ENCODE data around the gene DFFB.
"Not testable (repeated sequence)": the region's sequence is repeated elsewhere in the genome, so short reads cannot be mapped to it uniquely, and the experiment has no call there.

The DFFB gene, protein sequence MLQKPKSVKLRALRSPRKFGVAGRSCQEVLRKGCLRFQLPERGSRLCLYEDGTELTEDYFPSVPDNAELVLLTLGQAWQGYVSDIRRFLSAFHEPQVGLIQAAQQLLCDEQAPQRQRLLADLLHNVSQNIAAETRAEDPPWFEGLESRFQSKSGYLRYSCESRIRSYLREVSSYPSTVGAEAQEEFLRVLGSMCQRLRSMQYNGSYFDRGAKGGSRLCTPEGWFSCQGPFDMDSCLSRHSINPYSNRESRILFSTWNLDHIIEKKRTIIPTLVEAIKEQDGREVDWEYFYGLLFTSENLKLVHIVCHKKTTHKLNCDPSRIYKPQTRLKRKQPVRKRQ

DNA sequence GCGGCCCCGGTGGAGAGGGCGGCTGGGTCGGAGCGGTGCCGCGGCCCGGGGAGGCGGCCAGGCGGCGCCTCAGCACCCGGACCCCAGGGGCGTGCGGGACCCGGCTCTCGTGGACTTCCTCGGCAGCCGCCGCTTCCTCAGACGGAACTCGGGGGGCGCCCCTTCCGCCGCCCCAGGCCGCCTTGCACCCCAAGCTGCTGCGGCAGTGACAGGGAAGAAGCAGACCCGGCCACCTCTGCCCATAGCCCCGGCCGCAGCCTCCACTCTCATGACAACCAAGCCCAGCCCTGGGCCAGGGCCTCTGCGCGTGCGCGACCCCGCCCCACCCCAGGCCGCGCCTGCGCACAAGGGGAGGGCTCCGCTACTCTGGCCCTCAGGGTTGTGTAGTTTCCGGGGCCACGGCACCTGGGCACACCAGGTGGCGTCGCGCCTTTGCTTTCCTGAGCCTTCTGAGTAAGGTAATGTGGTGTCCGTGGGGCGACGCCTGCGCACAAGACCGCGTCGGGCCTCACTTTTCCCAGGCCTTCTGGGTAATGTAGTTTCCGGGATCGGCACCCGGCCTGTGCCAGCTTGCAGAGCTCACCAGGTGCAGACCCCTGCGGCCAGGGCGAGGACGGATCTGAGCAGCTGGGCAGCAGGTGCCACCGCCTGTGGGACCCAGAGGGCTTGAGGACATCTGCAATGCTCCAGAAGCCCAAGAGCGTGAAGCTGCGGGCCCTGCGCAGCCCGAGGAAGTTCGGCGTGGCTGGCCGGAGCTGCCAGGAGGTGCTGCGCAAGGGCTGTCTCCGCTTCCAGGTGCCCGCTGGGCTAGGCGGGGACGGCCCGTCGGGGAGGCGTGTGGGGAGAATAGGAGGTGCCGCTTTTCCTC lies at the start of gene DFFB, which contains the start of gene CEP104:
DFFB (plus strand) TSS at position 554 of the 868 bp plus-strand sequence; CDS start at position 682, 128 bp downstream.
CEP104 (minus strand) TSS at position 289 of the 868 bp plus-strand sequence. CDS start 4,804 bp downstream, outside the sequence.
- peak; percentile 96 for DNase-seq

DNA sequence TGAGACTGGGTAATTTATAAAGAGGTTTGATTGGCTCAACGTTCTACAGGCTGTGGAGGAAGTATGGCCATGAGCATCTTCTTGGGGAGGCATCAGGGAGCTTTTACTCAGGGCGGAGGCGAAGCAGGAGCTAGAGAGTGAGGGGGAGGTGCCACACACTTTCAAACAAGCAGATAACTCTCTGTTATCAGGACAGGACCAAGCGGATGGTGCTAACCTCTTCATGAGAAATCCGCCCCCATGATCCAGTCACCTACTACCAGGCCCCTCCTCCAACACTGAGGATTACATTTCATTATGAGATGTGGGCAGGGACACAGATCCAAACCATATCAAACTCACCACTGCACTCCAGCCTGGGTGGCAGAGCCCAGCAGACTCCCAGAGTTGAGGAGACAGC lies 49.5 kb upstream of the DFFB start:
- no peak for DNase-seq

DNA sequence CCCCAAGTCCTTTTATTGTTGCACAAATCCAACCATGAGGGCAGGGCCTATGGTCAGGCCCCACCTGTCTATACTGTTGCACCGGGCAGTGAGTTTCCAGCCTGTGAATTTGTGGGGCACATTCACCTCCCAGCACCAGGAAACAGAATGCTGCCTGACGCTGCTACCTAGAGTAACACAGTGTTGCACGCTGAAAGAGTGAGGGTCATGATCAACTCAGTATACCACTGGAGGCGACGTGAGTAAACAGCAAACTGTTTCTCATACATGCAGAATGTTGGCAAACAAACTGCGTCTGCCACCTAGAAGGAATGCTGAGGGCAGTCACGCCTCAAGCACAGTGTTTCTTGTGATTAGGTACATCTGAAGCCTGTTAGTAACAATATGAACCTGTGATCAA lies 47.6 kb upstream of the DFFB start:
- DNase-seq = no peak

DNA sequence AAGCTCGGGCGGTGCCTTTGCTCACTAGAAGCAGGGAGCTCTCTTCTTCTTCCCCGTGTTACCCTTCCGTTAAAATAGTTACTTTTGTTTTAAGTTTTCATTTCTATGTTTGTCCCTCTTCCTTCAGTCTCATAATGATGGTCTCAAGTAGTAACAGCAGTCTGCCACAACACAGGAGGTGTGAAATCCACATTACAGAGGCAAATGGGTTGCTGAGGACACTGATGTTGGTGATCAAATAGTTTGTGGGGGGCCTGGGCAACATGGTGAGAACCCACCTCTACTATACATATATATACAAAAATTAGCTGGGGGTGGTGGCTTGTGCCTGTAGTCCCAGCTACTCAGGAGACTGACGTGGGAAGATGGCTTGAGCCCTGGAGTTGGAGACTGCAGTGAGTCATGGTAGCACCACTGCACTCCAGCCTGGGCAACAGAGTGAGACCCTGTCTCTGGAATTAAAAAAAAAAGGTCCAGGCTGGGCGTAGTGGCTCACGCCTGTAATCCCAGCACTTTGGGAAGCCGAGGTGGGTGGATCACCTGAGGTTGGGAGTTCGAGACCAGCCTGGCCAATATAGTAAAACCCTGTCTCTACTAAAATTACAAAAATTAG lies 47.0 kb upstream of the DFFB start:
- DNase-seq = not testable (repeated sequence)

DNA sequence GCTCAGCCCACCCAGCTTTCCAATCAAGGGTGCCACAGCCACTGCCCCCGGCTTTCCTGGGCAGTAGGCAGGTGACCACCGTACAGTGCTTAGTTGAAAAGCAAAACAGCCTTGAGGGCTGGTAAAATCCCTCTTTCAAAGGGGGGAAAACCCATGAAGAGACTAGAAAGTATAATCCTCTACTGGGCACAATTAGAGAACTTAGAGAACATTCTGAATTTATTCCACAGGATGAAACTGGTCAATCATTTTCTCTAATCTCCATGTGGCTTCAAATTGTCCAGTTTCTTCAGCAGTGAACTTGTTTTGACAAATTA lies 45.7 kb upstream of the DFFB start:
- no peak for DNase-seq

DNA sequence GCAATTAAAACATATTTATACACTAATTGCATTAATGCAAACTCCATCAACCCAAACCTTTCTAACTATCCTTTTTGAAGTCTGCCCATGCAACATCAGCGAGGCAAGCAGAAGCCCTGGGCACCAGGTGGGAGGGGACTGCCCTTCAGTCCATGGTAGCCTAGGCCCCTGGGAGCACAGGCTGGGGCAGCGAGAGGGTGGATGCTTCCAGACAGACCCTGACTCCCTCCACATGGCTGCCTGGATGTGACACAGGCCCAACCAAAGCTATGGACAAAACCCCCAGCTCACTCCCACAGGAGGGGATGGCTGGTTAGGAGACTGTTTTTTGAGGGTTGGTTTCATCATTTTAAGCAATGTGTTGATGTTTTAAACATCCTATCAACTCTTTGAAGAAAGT lies 43.2 kb upstream of the DFFB start:
- no peak for DNase-seq

DNA sequence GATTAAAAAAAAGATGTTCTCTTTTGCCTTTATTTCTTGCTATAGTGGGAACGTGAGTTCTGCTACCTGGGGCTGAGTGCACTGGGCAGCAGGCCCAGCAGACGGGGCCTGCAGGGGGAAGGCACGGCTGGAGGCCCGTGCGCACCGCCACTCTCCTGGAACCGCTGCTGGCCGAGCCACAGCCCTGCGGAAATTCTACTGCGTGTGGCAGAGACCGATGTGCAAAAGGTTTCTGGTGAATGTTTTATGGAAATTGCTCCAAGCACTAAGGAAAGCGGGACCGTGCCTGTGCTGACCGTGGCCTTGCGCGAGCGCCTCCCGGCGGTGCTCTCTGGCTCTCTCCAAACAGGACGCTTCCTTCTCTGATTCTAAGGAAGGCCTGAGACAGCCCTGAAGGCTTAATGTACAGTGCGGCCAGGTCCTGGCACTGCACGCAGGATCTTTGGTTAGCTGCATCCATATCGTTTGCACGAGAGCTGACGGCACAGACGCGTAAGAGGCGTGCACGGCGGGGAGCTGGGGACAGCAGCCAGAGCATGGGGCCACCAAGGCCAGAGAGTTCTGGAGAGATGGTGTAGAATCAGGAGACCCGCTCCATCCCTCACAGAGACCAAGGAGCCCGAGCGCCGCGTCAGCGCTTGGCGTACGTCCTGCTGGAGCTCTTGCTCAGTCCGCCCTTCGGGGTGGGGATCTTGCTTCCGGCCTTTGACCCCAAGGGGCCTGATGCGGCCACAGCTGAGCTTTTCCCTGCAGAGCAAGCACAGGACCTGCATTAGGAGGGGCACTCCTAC lies 42.3 kb upstream of the DFFB start:
- DNase-seq = no peak

DNA sequence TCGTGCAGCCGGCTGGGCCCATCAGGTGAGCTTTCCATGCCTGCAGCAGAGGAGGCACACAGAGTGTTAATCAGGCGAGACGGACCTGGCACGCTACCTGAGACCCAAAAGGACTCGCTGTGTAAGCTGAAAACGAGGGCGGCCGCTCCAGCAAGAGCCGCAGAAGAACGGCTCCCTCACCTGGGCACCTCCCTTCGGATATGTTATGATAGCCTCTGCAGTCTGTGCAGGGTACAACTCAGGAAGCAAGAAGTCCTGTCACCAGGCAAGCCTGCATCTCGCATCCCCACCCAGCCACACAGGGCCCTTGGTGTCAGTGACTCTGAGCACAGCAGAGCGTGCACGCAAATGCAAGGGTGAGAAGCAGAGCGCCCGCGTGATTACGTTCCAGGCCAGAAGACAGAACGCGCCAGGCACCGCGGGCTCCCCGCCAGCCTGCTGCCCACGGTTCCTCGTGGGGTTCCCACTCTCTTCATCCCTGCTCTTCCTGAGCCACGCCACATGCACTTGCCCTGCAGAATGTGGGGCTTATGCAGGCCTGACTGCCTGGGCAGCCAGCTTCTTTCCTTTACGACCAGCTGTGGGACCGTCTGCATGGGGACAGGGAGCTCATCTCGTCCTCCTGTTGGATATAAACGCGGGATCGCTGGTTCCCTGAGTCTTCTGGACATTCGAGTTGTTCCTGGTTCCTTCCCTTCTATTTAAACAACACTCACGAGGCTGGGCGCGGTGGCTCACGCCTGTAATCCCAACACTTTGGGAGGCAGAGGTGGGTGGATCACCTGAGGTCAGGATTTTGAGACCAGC lies 40.7 kb upstream of the DFFB start:
- no peak for DNase-seq

DNA sequence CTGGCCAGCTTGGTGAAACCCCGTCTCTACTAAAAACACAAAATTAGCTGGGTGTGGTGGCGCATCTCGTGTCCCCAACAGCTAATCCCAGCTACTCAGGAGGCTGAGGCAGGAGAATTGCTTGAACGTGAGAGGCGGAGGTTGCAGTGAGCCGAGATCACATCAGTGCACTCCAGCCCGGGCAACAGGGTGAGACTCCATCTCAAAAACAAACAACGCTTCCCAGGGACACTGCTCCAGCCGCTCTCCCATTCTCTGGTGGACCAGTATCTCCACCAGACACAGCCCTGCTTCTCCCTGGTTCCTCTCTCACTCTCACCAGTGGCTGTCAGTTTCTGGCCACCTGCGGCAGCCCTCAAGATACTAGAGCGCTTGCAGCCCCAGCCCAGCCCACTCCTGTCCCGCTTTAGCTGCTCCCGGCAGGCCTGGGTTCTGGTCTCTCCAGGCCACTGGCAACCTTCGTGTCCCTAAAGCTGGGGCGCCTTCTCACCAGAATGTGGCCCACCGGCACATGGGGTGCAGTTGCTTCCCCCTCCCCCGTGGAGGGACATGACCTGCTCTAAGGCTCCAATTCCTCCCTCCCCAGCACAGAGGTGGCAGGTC lies 40.0 kb upstream of the DFFB start:
- DNase-seq = no peak

DNA sequence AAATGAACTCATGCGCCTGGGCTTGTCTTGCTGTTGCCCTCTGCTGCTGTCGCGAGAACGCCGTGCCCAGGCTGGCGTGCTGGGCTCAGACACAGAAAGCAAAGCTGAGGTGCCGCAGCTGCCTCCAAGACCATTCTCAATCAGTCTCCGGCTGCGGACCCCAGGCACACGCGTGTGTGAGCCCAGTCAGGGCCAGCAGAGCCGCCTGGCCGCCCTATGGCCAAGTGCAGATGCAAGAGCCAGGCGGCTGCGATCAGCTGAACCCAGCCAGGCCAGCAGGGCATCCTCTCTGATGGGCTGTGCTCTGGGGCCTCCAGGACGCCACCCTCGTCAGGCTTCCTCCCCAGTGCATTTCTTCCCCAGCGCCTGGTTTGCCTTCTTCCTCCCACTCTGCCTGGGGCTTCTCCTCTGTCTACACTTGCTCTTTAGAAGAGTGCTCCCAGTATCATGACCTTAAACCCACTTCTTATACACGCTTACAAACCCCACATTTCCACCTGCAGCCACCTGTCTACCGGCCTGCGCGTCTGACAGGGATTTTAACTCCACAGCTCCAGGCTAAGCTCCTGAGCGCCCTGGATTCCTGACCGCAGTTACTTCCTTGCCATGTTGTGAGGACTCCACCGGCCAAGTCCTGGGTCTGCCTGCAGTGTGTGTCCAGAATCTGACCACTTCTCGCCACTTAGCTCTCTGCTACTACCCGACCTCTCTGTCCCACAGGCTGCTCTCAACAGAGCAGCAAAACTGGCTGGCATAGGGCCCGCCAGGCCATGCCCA lies 39.3 kb upstream of the DFFB start:
- DNase-seq = no peak

DNA sequence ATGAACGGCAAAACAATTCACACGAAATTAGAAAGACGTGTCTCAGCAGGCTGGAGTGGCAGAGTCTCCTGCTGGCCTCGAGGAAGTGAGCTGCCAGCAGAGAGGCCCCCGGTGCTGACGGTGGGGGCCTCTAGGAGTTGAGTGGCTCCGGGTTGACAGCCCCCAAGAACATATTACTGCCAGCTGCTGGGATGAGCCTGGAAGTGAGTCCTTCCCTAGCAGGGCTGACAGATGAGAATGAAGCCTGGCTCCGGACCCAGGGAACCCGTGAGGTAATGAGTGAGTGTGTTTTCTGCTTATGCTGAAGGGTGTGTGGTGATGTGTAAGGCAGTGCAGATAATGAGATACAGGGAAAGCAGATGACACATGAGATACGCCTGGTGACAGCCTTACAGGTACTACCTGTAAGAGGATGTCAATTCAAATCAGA lies 37.5 kb upstream of the DFFB start:
- no peak for DNase-seq

DNA sequence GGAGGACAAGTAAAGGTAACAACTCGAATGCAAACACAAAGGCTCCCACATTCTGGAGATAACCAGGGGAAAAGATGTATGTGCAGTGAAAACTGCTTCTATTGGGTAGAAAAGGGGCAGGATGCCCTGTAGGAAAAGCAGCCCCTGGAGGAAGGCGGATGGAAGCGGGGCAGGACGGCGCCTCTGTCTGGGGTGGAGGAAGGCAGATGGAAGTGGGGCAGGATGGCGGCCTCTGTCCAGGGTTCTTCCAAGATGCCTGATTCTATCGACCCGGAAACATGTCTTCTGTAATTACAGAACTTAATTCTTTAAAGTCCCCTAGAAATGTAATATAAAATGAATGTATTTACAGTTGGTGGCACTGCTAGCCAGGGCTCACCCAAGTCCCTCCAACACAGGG lies 37.0 kb upstream of the DFFB start:
- no peak for DNase-seq

DNA sequence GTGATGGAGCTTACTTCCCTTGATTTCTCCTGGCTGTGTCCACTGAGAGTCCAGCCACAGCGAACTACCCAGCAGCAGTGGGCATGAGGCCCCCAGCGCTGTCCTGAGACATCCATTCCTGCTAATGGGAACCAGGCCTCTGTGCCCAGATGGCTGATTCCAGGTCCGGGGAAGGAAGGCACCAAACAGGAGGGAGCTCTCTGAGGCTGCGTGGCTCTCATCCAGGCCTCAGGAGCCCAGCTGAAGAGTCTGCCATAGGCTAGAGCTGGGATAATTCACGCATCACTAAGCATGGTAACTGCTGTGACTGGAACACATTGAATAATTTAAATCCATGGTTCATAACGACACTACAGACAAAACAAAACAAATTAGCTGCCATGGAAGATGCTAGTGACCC lies 36.3 kb upstream of the DFFB start:
- no peak for DNase-seq

DNA sequence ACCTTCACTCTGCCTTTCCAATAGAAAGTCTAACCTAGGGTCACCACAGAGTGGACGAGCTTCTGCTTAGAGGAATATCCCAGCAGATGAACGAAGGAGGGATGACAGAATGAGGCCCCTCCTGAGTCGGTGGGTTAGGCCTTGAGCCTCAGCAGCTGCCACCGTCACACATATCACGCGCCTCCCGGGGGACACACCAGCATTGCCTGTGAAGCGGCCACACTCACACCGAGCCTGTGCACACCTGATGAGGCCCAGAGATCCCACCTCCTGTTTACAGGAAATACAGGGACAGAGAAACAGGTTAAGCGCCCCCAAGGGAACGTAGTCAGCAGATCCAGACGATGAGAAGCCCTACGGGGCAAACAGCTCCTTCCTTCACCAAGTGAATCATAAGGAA lies 35.8 kb upstream of the DFFB start:
- no peak for DNase-seq

DNA sequence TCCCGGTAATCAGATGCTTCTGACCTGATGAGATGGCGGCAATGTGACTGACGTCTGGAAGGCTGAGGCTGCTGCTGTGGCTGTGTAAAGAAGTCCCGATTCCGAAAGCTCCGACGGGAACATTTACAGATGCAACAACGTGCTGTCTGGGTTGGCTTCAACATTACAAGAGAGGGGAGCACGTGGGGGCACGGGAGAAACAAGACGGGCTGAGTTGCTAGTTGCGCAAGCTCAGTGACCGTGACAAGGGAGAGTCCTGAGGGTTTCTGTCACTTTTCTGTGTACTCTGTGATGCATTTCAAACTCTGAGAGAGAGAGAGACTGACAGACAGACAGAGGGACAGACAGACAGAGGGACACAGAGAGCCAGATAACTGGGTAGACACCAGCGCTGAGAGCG lies 35.4 kb upstream of the DFFB start:
- no peak for DNase-seq

DNA sequence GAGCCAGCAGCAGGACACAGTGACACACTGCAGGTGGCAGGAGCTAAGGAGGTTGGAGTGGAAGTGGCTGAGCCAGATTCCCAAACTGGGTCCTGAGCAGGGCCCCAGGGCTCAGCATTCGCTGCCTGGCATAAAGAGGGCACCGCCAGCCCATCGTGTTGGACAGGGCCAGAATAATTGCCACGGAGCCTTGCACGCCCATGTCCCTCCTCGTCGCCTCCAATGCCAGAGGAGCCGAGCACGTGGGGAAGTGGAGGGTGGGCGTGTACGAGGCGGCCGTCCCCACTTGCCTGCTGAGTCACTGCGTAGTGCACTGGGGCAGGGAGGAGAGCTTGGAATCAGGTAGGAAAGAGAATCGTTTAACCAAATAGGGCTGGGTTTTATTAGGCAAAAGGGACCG lies 34.9 kb upstream of the DFFB start:
- DNase-seq = no peak

DNA sequence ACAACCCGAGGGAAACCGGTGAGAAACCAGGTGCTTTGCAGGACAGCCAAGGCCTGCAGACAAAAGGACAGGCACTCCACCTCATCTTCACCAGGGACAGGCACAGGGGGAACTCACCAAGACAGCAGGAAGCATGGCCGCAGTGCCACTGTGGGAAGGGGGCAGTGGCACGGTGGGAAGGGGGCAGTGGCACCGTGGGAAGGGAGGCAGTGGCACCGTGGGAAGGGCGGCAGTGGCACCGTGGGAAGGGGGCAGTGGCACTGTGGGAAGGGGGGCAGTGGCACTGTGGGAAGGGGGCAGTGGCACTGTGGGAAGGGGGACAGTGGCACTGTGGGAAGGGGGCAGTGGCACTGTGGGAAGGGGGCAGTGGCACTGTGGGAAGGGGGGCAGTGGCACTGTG lies 32.6 kb upstream of the DFFB start:
- no peak for DNase-seq

DNA sequence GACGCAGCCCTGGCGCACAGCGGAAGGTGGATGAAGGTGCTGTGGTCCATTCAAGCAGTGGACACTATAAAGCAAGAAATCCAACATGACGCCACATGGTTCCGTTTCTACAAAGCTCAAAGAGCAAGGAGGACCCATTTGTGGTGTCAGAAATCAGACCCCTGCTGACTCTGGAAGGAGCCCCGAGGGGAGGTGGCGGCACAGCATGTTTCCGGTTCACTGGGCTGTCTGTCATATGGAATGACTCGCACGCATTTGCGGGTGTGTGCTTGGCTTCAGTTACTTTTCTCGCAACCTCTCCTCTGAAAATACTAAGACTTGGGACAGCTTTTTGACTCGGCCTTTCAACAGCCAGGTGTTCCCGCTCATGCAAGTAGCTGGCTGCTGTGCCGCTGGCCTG lies 31.9 kb upstream of the DFFB start:
- no peak for DNase-seq

DNA sequence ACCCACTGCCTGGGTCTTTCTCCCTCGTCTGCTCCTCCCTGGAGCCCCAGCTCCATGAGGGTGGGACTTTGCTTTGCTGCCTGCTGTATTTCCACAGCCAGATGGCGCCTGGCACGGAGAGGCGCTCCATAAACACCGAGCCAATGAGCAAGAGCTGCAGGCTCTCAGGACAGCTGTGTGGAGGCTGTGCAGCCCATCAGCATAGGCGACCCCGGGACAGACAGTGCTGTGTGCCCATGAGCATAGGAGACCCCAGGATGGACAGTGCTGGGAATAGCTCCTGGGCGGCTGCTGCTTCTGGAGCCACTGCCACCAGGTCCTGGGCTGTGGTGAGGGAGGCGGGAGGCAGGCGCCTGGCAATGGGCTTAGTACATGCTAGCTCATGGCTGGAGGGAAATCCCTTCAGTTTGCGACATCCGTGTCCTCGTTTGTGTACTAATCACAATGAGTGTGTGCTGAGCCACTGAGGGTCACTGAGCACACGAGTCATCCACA lies 29.4 kb upstream of the DFFB start:
- no peak for DNase-seq

DNA sequence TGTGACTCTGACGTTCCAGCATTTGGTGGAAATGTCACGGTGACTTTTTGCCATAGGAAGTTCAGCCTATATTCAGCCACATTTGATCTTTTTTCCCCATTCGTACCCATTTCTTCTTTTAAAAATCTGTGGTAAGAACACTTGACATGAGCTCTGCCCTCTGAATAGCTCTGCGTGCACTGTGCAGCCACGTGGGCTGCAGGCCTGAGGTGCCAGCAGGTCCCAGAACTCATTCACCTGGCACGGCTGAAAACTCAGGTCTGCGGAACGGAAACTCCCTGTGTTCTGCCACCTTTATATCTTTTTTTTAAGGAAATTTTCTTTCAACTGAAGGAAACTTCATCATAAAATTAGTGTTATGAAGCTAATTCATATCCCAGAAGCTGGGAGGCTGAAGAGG lies 28.9 kb upstream of the DFFB start:
- no peak for DNase-seq

DNA sequence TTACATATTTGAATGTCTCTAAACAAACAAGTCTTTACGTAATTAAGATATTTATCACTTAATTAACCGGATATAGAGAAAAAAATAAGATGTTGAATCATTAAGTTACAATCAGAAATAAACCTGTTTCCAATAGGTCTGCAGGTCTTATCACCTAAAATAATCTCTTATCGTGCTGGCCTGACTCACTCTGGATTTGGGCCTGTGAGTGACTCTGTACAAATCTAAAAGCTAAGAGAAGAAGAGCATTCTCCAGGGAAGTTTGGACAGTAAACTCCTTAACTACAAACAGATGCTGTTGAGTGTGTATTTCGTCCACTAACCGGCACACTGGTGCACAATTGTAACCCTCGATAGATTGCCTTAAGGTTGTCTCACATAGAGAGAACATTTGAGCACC lies 25.6 kb upstream of the DFFB start:
- DNase-seq = no peak

Measured in NCI-H1930 (cell line).